ENCODE results near the gene PITPNC1.

DNA sequence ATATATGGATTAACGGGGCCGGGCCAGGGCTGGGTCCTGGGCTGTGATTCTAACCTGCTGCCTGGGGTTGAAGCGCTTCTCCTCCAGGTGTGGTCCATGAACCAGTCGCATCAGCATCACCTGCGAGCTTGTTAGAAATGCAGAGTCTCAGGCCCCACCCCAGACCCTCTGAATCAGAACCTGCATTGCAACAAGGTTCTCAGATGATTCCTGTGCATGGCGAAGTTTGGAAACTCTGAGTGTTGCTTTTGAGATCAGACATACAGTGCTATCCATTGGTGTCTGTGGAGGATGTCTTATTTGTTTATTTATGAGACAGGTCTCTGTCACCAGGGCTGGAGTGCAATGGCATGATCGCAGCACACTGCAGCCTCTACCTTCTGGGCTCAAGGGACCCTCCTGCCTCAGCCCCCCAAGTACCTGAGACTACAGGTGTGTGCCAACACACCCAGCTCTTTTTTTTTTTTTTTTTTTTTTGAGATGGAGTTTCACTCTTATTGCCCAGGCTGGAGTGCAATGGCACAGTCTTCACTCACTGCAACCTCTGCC is 99.8 kb downstream of the PITPNC1 start:
- TF ChIP-seq, protein P1, sequence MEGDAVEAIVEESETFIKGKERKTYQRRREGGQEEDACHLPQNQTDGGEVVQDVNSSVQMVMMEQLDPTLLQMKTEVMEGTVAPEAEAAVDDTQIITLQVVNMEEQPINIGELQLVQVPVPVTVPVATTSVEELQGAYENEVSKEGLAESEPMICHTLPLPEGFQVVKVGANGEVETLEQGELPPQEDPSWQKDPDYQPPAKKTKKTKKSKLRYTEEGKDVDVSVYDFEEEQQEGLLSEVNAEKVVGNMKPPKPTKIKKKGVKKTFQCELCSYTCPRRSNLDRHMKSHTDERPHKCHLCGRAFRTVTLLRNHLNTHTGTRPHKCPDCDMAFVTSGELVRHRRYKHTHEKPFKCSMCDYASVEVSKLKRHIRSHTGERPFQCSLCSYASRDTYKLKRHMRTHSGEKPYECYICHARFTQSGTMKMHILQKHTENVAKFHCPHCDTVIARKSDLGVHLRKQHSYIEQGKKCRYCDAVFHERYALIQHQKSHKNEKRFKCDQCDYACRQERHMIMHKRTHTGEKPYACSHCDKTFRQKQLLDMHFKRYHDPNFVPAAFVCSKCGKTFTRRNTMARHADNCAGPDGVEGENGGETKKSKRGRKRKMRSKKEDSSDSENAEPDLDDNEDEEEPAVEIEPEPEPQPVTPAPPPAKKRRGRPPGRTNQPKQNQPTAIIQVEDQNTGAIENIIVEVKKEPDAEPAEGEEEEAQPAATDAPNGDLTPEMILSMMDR (conservative IDR thresholded peaks at IDR 0.05; ENCODE audit: low read depth, low read length), result no peak
- TF ChIP-seq EZH2 (IDR thresholded peaks at IDR 0.05; ENCODE audit: low read length, unreplicated experiment) (no peak), EZH2phosphoT487 (IDR thresholded peaks at IDR 0.05; ENCODE audit: borderline replicate concordance, low read length) (no peak)

All from PC-3 (cell line).